Raji (cell line): ENCODE results near the gene CD164L2.

Experiments used
- POLR2A ChIP-seq: IDR thresholded peaks from 2 replicates; pipeline ENCODE4 v1.6.1; 2011; ENCODE audit warnings: low read depth, low read length, control low read depth; ENCODE audit not compliant: insufficient read depth

Gene CD164L2

DNA sequence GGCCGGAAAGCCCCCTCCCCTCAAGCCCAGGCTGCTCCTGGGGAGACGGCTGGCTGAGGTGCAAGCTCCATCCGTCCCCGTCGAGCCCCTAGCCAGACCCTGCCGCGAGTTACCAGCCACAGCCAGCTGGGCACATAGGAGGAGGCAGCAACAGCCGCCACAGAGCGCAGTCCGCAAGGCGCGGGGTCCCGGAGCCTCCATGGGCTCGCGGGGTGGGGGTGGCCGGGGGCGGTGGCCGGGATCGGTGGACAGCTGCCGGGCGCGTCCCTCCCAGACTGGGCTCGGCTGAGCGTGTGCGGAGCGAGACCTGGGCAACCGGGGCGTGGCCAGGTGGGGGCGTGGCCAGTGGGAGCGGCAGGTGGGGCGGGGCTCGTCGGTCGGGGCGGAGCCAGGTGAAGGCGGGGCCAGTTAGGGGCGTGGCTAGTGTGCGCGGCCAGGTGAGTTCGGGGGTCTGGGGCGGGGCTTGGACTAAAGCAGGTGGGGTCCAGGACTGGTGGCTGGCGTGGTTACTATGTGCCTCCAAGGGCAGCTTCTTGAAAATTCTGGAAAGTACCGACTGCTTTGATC, at the start of gene CD164L2:
Gene CD164L2, minus strand, starts transcription at position 295 of the 567 bp plus-strand sequence. Its CDS starts 94 bp downstream, at position 201.
- no peak for TF ChIP-seq POLR2A

DNA sequence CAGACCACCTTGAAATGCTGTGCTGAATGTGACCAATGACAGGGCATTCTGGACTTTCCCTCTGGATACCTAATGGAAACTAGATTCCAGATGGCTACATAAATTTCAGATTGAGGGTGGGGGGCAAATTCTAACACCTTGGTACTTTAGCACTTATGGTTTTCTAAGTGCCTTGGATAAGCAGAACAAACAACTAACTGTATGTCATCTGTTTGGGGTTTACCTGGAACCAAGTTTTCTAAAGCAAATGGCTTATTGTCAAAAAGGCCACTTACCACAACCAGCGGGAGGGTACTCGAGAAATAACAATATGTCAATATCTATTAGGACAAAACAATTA, 48.4 kb upstream of the CD164L2 start:
- no peak for TF ChIP-seq POLR2A

DNA sequence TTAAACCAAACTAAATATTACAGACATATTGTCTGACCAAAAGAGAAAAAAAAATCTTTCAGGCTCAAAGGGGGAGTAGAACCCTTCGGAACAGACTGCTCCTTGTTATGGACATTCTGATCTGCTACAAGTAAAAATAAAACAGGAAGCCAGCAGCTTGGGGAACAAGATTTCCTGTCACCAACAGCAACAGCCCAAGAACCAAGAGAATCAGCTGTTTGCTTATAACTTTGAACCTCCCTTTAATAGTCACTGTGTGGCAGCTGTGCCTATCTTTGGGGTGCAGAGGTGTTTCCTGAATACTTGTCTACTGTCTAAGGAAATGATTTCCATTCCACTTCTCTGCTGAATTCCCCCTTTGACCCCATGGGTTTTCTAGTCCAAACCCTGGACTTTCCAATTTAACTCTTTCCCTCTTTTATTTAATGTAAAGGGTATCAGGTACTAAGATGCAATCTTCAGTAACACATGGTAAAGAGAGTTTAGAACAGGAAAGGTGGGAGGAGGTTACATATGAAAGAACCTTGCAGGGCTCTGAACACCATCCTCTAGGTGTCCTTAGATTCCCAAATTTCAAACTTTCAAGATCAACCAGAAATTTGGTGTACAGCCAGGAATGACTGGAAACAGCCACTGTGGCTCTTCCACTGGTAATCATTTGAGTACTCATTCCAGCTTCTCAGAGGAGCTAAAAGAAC, 47.9 kb upstream of the CD164L2 start:
- no peak for TF ChIP-seq POLR2A

DNA sequence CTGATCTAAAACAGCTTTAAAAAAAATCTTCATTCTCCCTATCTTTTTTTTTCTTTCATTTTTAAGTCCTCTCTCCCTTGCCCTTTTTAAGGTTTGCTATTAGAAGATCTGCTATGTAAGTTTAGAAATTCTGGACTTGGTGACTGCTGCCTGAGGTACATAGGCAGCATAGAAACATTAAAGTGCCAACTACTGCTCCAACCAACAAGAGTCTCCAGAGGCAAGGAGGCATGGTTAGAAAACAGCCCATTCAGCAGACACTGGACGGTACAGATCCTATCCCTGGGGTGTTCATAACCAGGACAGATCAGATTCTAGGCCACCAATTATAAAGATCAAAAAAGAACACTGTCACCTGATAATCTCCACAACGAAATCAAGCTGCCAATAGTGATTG, 45.9 kb upstream of the CD164L2 start:
- no peak for TF ChIP-seq POLR2A

DNA sequence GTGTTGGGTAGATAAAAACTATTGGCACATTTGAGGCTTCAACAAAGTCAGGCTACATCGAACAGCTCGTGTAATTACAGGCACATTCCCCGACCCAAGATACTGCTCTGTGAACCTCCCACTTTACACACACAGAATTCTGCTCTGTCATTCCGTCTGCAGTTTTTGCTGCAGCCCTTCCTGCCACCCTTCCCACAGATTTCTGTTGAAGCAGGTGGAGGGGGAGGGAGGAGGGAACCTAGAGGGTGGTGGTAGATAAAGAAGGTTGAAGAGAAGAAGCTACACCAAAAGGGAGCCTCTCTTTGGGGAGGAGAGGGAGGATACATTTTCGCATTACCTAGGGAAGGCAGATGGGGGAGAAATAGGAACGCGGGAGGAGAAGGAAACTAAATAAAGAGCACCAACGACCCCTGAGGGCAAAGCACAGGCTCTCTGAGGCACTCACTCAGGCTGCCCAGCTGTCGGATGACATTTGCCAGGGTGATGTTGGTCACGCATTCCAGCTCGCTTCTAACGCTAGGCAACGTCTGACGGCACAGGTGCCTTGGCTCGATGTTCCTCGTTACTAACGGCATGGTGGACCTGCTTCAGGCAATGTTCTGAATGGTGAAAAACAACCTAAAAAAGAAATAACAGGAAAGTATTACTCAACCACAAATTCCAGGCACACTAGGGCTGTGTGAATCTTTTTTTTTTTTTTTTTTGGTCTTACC, 45.3 kb upstream of the CD164L2 start:
- TF ChIP-seq POLR2A: no peak

DNA sequence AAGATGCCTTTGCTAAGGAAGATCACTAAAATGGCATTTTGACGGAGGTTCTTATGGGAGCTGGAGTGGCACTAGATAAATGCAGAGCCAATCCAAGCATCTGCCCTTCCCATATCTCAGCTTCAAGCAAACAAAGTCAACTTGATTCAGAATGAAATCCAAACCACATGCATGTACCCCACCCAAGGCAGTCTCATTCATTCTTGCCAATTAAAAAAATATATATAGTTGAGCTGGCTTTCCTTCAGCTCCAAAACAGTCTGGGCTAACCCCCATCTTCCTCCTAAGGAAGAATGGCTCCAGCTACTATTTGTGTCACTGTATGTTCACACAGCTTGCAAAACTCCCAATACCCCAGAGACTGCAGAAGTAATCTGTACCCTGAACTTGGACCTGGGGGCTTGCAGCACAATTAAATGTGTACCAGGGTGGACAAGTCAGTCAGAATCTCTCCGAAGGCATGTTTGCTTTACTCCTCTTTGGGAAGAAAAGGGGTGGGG, 44.7 kb upstream of the CD164L2 start:
- no peak for TF ChIP-seq POLR2A

DNA sequence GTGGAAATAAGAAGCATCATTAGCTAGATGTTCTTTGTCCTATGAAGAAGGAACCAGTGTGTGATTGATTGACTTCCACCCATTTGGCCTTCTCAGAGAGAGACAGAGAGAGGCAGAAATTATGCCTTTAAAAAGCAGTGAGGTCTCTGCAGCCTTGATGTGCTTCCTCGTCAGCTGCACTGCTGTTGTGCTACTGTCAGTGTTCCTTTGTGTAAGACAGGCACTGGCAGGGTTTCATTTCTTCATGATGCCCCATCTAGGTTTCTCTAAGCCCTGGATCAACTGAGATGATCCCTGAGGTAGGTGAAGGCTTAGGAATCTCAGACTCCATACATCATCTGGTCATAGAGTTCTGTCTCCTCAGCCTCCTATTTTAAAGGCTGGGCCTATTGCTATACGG, 44.2 kb upstream of the CD164L2 start:
- no peak for TF ChIP-seq POLR2A

DNA sequence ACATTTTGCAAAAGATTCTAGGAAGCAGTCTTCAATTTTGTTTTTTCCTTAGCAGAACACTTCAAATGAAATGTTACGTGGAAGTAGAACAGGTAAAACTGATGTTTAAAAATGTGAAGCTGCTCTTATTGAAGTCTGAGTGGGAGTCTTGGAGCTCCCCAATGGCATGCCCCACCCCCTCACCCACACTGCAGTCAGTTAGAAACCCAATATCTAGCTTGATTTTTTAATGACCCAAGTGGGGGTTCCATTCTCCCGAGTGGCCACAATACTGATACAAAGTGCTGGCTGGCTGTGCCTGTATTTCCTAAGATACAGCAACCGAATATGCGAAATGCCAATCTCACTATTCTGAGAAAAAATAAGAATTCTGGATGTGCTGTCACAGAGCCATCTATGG, 40.6 kb upstream of the CD164L2 start:
- TF ChIP-seq POLR2A: no peak

DNA sequence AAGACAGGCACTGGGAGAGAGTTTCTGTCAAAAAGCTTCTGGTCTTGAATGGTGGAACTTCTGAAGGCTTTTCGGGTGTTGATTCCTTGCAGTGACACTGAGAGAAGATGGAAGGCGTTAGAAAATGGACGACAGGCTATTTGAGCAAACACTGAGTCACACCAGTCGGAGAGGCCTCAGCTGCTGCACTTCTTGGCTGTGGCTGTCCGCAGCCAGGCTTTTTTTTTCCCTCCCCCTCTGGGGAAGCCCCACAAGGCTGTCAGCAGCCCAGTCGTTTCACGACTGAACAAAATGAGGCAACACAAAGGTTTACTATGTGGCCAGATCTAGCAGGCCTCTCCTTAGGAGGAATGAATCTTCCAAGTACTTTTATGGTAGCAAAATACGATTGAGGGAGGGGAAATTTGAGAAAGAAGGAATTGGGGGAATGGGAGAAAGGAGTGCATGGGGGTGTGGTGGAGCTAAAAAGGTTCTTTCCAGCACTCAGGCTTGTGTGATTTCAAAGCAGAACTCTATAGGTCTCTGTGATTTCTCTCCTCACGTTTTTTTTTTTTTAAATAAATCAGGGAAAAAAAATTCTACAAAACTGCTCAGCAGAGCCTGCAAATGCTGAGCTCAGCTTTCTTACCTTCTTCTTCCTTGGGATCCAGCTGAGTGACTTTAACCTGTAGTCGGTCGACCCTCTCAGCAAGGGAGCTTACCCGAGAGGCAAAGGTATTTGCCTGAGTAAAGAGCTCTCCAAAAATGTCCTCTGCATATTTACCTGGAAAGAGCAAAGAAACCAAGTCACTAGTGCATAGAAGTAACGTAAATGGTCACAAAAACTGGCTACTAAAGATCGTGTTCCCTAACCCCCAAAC, 35.4 kb upstream of the CD164L2 start:
- TF ChIP-seq POLR2A: no peak

DNA sequence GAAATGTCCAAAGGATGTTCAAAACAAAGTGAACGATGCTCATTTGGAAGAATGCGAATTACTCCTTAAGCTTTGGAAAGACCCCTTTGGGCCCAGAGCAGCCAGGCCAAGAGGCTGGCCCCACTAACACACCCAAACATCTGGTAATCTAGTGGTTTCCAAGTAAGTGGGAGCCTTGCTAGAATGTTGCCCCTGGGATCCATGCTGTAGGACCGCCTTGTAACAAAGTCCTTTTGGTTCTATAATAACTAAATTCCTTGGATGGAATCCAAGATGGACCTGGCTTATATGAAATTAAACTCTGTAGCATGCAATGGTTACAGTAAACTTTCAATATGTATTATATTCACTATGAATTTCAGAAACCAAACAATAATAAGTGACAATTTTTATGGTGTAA, 34.6 kb upstream of the CD164L2 start:
- TF ChIP-seq POLR2A: no peak

DNA sequence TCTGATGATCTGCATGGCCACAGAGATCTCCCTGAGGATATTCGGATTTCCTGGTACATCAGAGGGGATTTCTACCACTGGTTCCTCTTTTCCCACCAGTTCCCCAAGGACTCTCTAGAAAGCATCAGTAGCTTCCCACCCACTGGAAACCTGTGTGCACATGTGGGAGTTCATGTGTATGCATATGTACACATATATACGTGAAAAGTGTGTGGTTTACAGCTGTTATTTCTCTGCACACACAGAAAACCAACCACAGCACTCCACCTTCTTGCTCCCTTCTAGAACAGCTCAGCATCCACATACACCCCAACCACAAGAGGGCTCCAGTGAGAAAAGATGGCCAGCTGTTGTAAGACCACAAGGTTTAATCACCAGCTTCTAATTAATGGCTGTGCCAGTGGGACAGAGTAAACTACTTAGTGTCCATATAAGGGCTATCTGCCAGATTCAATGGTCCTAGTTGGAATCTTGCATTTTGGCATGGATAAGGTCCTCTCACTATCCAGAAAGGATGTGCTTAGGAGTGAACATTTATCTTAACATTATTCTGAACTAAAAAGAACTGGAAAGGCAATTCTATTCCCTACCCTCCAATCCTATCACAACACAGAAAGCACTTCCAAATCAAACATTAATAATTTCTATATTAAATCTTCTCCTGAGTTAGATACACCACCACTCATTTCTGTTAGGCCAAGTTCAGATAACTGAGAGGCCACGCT, 33.4 kb upstream of the CD164L2 start:
- TF ChIP-seq POLR2A: no peak

DNA sequence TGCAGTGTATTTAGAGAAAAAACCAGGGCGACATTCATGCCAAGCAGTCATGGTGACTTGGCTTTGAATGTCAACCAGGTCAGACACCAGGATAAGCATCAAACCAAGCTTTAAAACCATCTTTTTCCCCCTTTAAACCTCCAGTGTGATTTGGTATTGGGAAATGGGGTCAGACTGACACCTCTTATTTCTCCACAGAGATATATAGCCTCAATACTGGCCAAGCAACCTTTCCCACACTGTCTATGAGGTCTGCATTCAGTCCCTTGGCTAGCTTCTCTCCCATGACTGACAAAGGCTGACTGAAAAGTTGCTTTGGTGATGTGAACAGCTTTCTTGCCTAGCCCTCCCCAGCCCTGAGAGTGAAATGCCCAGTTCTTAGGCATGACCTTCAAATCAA, 31.0 kb upstream of the CD164L2 start:
- TF ChIP-seq POLR2A: no peak

DNA sequence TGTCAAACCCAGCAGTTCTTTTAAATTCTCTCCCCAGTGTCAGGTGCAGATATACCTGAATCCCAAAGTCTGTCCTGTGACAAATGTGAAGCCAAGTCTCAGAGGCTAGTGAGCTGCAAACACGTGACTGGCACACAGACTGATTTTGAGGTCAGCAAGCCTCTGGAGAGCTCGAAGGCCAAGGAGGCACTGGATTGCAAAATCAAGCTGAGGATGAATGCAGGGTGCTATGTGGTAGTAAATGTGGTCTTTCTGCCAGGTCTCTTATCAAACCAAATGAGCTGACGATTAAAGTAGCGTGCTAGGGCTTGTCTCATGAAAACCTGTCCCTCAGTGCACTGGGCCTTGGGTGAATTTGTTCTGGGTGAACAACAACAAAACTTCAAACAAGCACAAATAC, 29.9 kb upstream of the CD164L2 start:
- no peak for TF ChIP-seq POLR2A

DNA sequence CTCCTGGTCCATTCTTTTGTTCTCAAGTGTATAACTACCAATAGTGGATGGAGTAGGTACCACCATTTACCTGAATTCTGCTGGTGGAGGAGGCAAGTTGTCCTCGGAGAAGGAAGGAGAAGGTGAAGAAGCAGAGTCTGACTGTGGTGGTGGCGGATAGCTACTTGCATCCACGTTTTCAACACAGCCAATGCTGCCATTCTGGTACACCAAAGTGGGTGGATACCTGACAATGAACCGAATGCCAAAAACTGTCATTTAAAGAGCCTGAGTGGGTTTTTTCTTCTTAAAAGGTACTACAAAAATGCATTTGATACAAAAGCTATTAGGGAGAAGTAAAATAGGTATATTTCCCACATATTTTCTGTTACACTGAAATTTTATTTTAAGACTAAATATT, 29.4 kb upstream of the CD164L2 start:
- no peak for TF ChIP-seq POLR2A

DNA sequence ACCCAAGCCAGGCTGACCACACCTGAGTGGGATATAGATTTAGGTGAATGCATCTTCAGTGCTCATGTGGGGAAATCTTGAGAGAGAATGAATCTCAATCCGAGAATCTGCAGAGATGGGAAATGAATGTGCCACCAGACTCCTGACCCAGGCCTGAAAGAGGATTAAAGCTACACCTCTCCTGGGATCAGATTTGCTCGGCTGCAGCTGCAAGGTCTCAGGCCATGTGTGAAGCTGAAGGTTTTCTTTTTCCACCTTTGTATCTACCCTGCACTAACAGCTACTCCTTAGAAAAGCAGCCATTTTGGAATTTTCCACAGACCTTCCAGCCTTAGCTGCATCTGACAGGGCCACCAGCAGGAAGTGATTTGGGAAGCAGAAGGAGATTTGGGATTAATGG, 27.6 kb upstream of the CD164L2 start:
- no peak for TF ChIP-seq POLR2A

DNA sequence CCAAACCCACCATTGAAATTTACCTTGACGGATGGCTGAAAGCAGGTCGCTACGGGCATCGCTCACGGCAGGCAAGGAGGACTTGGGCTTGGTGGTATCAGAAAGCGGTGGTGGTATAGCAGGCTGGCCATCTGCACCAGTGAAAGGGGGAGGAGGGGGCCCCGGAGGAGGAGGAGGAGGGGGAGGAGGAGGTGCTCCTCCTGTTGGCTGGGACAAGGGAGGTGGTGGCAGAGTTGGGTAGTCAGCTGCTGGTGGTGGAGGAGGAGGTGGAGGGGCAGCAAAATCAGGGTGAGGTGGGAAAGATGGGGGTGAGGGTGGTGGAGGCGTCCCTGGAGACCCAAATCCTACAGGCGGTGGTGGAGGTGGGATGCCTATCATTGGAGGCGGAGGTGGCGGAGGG, 26.5 kb upstream of the CD164L2 start:
- no peak for TF ChIP-seq POLR2A
